Ovary (tissue), 9 donors: ENCODE data around the gene IRF9. TPM values are rescaled to one million over a fixed set of nuclear protein-coding genes. Genes with fewer than 3 reads are reported as not detected.

Experiments
- DNase-seq, 5 donors: peaks; one replicate each; pipeline ENCODE4 v3.0.0-alpha.2; 2019 to 2020
- H3K27ac ChIP-seq, 2 donors: fragments of 200-600 bp; one replicate each; pipeline versions ENCODE4 v1.5.1 to v1.8.0; 2019 to 2022
- H3K27me3 ChIP-seq: fragments of 200-600 bp; one replicate; pipeline ENCODE4 v1.8.0; 2022
- H3K36me3 ChIP-seq: fragments of 200-600 bp; sonication (generic); one replicate; pipeline ENCODE4 v1.5.1; 2019
- H3K4me1 ChIP-seq: one replicate; pipeline ENCODE4 v1.8.1; 2013; ENCODE audit warnings: mild to moderate bottlenecking, moderate library complexity; ENCODE audit not compliant: insufficient read depth
- H3K4me3 ChIP-seq: fragments of 200-600 bp; sonication (generic); one replicate; pipeline ENCODE4 v1.5.1; 2017
- H3K9me3 ChIP-seq, 2 donors: fragments of 200-600 bp in 1 of 2; sonication (generic) in 1 of 2; one replicate each; pipeline versions ENCODE4 v1.5.1 to v1.8.1; 2013 to 2019; ENCODE audit warnings: mild to moderate bottlenecking in 1 of 2, moderate library complexity in 1 of 2
- EP300 ChIP-seq: sonication (generic); formaldehyde crosslinking; IDR thresholded peaks from one replicate; pipeline ENCODE4 v1.6.1; 2017; ENCODE audit warnings: antibody characterized with exemption
- POLR2A ChIP-seq: fragments of 450-650 bp; IDR thresholded peaks from one replicate; pipeline ENCODE4 v1.6.1; 2017; ENCODE audit warnings: antibody characterized with exemption, mild to moderate bottlenecking, moderate library complexity
- WGBS, 3 donors: extraction: QIAGEN DNeasy Blood & Tissue Kit in 1 of 3; methylation state at CpG; one replicate each; pipeline versions ENCODE4 v1.1.5 to v1.1.7; 2013 to 2017; 5-methylcytosine and 5-hydroxymethylcytosine counted together
- intact Hi-C, 4 donors: fragments of 100-400 bp; cut with DNase I; formaldehyde crosslinking; loops; one replicate each; pipeline versions ENCODE4 v1.11.0 to v1.15.1; 2022 to 2023
- polyA plus RNA-seq, 2 donors: library from polyadenylated mRNA; stranded (reverse); fragments of 200-250 nt in 1 of 2; fragments of 350-450 nt in 1 of 2; fragmentation: Illumina TruSeq in 1 of 2; extraction: RNeasy Lipid Tissue Mini Kit (QIAGEN cat#74804) in 1 of 2; gene quantifications; one replicate each; pipeline ENCODE4 v1.2.3, GENCODE V29; 2013 to 2014
- total RNA-seq, 7 donors: library from RNA; depleted of rRNA in 2 of 7; stranded (reverse); fragments of >200 nt in 2 of 7; fragmentation: NEBNext Ultra II Directional in 3 of 7; extraction: Animal tissue kit (Norgen Biotek cat#: 25700) in 3 of 7; gene quantifications; one replicate each; pipeline versions ENCODE4 v1.1.0 to v1.2.4, GENCODE V29; 2016 to 2023
- TF ChIP-seq, protein P1 (sequence below), 3 donors: fragments of 450-650 bp in 2 of 3; fragments of 200-600 bp in 1 of 3; IDR thresholded peaks; one replicate each; pipeline versions ENCODE4 v1.5.1 to v1.8.0; 2016 to 2022; ENCODE audit warnings: antibody characterized with exemption in 3 of 3, mild to moderate bottlenecking in 1 of 3
- donor health status: DM: no; HTN: no; CAD: no; lungs with moderate emphysema.
- donor health status: DM: no; HTN: no; CAD: no.
- donor health status: Bipolar disorder and iron deficiency.
- donor health status: DM: yes; HTN: yes; CAD: no.
- donor health status: DM: no; HTN: no; CAD: no.
- donor health status: DM: yes; HTN: yes; CAD: no.

Gene IRF9
- total and polyA plus RNA-seq, 9 donors = 31.6 to 212 (median 80.4) TPM

DNA sequence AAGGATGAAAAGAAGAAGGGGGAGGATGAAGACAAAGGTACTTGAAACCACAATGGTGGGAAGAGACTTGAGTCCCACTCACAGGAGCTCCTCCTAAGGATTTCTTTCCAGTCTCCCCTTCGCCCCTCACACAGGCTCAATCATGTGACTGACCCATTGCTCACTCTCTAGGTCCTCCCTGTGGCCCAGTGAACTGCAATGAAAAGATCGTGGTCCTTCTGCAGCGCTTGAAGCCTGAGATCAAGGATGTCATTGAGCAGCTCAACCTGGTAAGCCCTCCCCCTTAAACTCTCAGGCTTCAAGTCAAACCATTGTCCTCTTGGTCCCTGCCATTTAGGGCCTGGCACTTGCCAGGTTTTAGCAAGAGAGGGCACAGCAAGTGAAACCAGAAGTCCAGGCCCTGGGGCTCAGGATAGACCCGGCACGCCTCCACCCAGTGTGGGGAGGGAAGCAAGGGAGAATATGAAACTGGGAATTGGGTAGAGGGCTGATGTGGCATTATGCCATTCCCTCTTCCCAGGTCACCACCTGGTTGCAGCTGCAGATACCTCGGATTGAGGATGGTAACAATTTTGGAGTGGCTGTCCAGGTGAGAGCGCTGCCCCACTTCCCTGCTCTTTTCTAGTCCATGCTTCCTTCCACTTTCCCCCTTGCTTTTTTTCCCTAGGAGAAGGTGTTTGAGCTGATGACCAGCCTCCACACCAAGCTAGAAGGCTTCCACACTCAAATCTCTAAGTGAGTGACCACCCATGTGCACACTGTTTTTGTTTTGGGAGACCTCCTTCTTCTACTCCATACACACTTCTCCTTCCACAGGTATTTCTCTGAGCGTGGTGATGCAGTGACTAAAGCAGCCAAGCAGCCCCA is 23.3 kb upstream of the IRF9 start:
- Histone ChIP-seq H3K27me3 (no peaks in the 10 kb centered on the region), H3K4me3 (no peak overlapping the region), H3K36me3 (no peaks in the 10 kb centered on the region), H3K27ac (peak overlapping the region in 1 of 2 donors; percentile 88), H3K9me3 (no peaks in the 10 kb centered on the region), H3K4me1 (peaks cover 11% of the 10 kb centered on the region)
- TF ChIP-seq, protein P1, sequence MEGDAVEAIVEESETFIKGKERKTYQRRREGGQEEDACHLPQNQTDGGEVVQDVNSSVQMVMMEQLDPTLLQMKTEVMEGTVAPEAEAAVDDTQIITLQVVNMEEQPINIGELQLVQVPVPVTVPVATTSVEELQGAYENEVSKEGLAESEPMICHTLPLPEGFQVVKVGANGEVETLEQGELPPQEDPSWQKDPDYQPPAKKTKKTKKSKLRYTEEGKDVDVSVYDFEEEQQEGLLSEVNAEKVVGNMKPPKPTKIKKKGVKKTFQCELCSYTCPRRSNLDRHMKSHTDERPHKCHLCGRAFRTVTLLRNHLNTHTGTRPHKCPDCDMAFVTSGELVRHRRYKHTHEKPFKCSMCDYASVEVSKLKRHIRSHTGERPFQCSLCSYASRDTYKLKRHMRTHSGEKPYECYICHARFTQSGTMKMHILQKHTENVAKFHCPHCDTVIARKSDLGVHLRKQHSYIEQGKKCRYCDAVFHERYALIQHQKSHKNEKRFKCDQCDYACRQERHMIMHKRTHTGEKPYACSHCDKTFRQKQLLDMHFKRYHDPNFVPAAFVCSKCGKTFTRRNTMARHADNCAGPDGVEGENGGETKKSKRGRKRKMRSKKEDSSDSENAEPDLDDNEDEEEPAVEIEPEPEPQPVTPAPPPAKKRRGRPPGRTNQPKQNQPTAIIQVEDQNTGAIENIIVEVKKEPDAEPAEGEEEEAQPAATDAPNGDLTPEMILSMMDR (IDR thresholded peaks at IDR 0.05) = no peak
- no peak for TF ChIP-seq POLR2A
- TF ChIP-seq EP300 = no peak
- no peak for DNase-seq
- intact Hi-C loops = no loop called here
- WGBS, 3 donors = 80 to 84% (median 82%) methylated on average over 8 of the region's 8 CpGs

DNA sequence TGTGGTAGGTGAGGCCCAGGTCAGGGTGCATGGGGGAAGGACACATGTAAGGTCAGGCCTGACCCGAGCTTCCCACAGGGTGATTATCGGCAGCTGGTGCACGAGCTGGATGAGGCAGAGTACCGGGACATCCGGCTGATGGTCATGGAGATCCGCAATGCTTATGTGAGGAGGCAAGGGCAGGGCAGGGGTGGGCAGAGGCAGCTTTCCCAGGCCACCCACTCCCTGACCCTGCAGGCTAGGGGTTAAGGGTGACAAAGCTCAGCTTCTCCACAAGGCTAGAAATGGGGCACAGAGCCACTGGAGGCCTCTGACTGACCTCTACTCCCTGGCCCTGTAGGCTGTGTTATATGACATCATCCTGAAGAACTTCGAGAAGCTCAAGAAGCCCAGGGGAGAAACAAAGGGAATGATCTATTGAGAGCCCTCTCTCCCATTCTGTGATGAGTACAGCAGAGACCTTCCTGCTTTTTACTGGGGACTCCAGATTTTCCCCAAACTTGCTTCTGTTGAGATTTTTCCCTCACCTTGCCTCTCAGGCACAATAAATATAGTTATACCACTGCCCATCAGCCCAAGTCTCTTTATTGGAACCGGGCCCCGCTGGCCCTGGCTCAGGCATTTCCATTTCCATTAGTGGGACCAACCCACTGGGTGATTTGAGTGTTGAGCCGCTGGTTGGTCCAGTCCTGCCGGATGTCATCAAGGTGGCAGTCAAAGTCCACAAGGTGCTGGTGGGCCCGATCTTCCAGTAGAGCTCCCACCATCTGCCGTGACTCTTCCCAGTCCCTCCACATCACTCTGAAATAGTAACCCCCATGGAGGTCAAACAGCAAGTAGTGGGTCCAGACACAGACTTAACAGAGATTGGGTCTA is 22.4 kb upstream of the IRF9 start:
- Histone ChIP-seq H3K27me3 (no peaks in the 10 kb centered on the region), H3K36me3 (no peaks in the 10 kb centered on the region), H3K4me3 (no peak overlapping the region), H3K4me1 (peaks cover 11% of the 10 kb centered on the region), H3K27ac (no peak overlapping the region), H3K9me3 (no peaks in the 10 kb centered on the region)
- WGBS, 3 donors = 72 to 78% (median 72%) methylated on average over 13 of the region's 13 CpGs
- no peak for DNase-seq
- intact Hi-C loops = no loop called here
- no peak for TF ChIP-seq EP300
- no peak for TF ChIP-seq POLR2A
- TF ChIP-seq, protein P1 (IDR thresholded peaks at IDR 0.05) = no peak

DNA sequence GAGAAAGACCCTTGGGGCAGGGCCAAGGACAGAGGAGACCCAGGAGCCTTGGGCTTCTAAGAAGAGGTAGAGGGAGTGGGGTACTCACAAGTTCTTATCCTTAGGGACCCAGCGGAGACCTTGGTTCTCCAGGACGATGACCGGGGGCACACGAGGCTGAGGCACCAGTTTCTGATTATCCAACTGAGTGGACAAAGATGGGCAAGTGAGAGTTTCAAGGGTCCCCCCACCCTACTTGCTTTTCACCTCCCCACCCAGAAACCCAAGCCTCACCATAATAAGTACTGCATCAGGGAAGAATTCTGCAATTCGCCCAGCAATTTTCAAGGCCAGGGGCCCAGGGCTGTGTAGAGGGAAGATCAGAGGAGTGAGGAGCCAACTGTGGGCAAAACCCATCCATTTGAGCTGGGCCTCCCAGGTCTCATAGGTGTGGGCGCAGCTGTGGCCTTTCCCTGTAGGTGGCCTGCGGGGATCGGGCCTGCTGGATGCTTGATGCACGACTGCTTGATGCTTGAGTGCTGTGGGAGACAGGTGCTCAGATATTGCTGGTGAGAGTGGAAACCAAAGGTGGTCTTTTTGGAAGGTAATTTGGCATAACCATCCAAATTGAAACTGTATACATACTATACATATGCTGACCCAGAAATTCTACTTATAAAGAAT is 21.7 kb upstream of the IRF9 start:
- no peaks in the 10 kb centered on the region for H3K9me3 ChIP-seq
- H3K27me3 ChIP-seq = no peaks in the 10 kb centered on the region
- H3K27ac ChIP-seq = no peak overlapping the region
- H3K36me3 ChIP-seq = no peaks in the 10 kb centered on the region
- DNase-seq = no peak
- peaks cover 11% of the 10 kb centered on the region for H3K4me1 ChIP-seq
- intact Hi-C loops = no loop called here
- TF ChIP-seq, protein P1 (IDR thresholded peaks at IDR 0.05) = no peak
- no peak for TF ChIP-seq EP300
- TF ChIP-seq POLR2A = no peak
- H3K4me3 ChIP-seq = no peak overlapping the region
- WGBS, 3 donors = 80 to 87% (median 81%) methylated on average over 9 of the region's 9 CpGs
